D341Med (cell line): Measurements from ENCODE around the gene WDR35.
"Not testable (repeated sequence)": the region's sequence is repeated elsewhere in the genome, so short reads cannot be mapped to it uniquely, and the experiment has no call there.

Experiments
- DNase-seq: peaks from one replicate; pipeline ENCODE4 v3.0.0; 2012; ENCODE audit warnings: low spot score

WDR35 gene

GRCh38 chr2:19894134-19894792 is 95.6 kb downstream of the WDR35 start:
- DNase-seq, result no peak

DNA sequence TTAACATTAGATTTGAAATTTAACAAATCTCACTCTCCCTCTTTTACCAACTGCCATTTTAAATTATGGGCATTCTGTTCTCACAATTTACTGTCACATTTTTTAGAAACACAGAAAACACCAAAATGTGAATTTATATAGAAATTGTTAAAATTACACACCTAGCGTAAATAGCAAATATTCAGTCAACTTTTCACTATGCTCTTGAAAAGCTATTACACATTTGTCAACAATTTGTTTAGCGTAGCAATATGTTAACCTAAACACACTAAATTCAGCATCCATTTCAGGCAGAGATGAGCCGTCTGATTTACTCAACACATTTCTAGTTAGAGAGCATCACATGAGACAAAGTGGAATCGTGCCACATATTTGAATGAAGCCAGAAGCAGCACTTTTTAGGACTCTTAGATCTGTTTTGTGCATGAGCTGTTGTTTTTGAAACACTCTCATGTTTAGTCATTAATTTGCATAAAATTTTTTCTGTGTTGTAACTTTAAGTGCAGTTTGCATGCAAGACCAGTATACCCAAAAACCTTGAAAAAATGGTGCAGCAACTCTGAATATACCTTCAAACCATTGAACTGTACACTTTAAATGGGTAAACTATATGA is 96.3 kb downstream of the WDR35 start:
- DNase-seq, result no peak

DNA sequence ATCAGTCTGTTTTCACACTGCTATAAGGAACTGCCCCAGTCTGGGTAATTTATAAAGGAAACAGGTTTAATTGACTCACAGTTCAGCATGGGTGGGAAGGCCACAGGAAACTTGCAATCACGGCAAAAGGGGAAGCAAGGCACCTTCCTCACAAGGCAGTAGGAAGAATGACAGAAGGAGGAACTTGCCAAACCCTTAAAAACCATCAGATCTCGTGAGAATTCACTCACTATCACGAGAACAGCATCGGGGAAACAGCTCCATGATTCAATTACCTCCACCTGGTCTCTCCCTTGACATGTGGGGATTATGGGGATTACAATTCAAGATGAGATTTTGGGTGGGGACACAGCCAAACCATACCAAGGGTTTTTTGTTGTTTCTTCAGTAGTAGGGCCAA is 97.9 kb downstream of the WDR35 start:
- DNase-seq, result not testable (repeated sequence)

- DNase-seq, result no peak
These were observed 99.8 kb downstream of the WDR35 start for GRCh38 chr2:19890104-19890503.

GRCh38 chr2:19888831-19889230 is 101.1 kb downstream of the WDR35 start:
- DNase-seq, result no peak

DNA sequence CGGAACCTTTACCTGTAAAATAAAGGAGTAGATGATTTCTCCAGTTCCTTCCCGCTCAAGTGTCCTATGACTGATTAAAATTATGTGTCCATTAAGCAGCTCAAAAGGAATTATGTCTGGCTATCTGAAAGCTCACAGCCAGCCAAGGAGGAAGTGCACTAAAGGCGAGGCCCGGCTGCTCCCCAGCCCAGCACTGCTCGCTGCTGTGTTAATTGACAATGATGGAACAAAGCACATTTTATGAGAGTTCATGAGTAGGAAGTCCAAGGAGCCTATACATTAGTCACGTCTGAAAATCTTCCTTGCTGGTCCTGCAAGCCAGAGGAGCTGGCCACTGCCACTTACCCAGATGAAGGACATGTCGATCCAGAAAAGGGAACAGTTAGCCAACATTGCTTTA is 102.4 kb downstream of the WDR35 start:
- DNase-seq, result no peak

DNA sequence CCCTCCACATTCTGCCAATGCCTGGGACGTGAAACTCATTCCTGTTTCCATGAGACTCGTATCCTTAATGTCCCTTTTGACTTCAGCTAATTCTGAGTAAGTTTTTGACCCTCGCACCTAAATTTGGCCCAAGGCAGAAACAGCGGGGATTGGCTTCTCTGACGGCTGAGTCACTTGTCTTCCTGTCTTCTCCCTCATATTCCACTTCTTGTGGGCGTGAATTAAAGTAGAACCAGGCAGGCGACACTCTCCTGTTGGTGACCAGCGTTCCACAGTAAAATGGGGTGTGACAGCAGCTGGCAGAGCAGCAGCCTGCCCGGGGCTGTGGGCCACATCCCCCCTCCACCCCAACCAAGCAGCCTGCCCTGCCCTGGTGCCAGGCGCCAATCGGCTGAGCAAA is 103.6 kb downstream of the WDR35 start:
- DNase-seq, result no peak

- no peak for DNase-seq
These were observed 104.1 kb downstream of the WDR35 start for GRCh38 chr2:19885791-19886190.

- no peak for DNase-seq
These were observed 105.8 kb downstream of the WDR35 start for GRCh38 chr2:19883971-19884720.

DNA sequence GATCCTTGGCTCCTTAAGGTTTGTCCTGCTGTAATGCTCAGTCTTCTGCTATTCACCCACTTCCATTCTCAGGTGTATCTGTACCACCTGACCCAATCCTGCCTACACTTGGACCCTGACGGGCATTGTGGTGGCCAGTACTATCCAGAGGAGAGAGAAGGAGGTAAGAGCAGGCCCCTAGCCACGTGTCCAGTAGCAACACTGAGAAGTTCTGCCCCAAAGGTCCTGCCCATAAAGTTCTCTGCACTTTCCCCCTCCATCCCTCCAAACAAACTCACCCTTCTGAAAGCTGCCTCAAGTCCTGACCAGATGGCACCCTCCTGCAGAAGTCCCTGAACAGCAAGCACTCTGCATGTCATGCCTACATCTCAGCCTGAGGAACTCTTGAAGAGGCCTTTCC is 106.4 kb downstream of the WDR35 start:
- DNase-seq, result no peak

- no peak for DNase-seq
These were observed 107.6 kb downstream of the WDR35 start for GRCh38 chr2:19882286-19882685.

GRCh38 chr2:19881908-19882265 is 108.0 kb downstream of the WDR35 start:
- no peak for DNase-seq

DNA sequence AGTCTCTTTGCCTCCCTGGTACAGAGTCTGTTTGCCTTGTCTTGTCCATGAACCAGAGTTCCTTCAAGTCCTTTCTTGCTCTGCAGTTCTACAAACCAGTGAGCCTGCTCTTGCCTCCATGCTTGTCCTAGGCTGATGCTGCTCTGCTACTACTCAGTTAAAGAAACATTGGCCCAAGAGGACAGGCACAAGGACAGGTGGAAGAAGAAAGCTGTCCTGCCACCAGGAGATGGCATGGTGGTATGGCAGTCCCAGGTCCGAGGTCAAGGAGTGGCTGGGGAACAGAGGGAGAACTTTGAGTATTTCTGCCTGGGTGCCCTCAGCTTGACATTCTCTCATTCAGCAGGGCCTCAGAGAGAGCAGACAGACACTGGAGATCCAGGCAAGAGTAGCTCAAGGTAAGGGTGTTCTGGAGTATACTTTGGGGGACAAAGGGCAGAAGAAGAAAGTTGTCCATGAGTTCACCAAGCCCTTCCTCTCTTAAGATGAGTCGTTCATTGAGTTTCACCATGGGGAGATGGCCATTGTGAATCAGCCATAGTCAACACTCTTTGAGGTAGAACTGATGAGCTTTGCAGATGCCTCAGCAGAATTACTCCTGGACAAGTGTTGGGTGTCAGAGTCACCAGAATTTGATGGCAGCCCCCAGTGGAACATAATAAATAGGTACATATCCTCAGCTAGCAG is 108.5 kb downstream of the WDR35 start:
- DNase-seq, result no peak

DNA sequence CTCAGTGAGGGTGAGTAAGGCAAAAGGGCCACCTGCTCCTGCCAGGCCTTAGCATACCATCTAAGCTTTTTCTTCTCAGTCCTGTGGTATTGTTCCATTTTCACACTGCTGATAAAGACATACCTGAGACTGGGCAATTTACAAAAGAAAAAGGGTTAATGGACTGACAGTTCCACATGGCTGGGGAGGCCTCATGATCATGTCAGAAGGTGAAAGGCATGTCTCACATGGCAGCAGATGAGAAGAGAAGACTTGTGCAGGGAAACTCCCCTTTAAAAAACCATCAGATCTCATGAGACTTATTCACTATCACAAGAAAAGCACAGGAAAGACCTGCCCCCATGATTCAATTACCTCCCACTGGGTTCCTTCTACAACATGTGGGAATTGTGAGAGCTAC is 109.7 kb downstream of the WDR35 start:
- DNase-seq, result not testable (repeated sequence)

DNA sequence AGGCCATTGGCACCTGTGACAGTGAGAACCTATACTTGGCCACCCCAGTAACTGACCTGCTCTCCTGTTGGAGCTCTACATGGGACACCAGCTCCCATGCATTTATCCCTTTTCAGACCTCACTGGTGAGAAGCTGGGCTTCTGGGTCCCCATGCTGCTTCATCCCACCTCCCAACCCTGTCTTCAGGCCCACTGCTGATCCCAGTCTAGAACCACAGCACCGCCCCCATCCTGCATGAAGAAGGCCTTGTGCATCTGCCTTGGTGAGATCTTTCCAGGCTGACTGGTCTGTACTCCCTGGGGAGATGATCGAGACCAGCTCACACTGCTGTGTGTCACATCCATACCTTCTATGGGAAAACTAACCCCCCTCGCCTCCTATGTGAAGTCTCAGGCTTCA is 110.8 kb downstream of the WDR35 start:
- no peak for DNase-seq

GRCh38 chr2:19878268-19879046 is 111.4 kb downstream of the WDR35 start:
- DNase-seq, result no peak

DNA sequence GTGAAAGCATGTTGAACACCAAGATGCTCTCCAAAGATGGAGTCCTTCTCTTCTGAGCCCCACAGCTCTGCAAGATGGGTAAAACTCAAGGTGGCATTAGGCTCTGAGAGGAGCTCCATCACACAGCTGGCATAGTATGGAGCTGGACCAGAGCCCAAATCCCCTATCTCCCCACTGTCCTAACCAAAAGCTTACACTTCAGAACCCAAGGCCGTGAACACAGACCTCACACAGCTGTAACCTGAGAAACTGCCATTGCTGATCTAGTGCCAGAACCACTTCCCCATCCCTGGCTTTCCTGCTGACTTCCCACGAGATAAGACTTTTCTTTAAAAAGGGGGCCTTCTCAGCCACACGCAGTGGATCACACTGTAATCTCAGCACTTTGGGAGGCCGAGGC is 113.2 kb downstream of the WDR35 start:
- DNase-seq, result no peak

- DNase-seq, result no peak
These were observed 114.6 kb downstream of the WDR35 start for GRCh38 chr2:19875280-19875679.

DNA sequence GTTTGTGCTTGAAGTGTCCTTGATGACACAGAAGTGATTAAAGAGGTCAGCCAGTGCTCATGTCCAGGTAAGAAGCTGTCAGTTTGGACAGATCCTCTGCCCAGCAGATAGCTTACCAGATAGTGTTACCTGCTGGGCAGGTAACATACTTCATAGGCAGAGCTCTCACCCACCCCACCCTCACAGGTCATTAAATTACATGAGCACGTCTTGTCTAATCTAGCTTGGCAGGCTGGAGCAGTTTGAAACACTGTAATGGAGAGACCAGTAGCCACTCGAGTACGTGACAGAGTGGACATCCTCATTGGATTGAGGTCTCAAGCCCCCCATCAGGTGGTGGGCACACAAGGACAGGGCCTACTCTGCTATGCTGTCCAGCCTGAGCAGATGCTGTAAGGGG is 115.2 kb downstream of the WDR35 start:
- no peak for DNase-seq

GRCh38 chr2:19873014-19873413 is 116.9 kb downstream of the WDR35 start:
- DNase-seq, result no peak

GRCh38 chr2:19872302-19872701 is 117.6 kb downstream of the WDR35 start:
- DNase-seq, result no peak

DNA sequence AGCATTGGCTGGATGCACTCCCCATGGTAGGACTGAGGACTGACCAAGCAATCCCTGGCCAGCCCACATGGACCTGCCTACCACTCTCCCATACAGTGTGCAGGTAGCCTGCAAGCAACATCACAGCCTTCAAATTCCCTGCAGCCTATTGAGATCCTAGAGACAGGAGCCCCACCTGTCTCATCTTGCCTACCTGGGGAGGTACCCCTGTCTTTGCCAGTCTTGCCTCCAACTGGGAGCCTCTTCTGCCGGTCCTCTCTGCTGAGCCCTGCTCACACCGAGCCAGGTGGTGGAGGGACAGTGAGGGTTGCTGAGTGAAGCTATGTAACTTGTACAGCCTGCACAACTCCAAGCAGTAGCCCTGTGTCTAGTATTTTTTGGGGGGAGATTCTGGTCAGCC is 118.1 kb downstream of the WDR35 start:
- DNase-seq, result no peak
